Hippocampal formation (tissue), 2 donors: ENCODE results near the gene PHLPP1.
"Not testable (repeated sequence)": the region's sequence is repeated elsewhere in the genome, so short reads cannot be mapped to it uniquely, and the experiment has no call there.

Source experiments
- DNase-seq, 2 donors: peaks; one replicate each; lab custom pipeline; 2025; lab: John Stamatoyannopoulos, UW

PHLPP1 gene

DNA sequence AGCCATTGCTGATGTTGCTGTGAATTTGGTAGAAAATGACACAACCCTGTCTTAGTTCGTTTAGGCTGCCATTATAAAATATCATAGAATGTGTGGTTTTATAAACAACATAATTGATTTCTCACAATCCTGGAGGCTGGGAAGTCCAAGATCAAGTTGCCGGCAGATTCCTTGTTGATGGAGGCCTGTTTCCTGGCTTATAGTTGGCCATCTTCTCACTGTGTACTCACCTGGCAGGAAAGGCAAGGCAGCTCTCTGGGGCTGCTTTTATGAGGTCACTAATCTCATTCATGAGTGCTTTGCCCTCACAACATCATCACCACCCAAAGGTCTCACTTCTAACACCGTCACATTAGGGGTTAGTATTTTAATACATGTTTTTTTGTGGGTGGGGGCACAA, 58.4 kb downstream of the PHLPP1 start:
- no peak for DNase-seq

DNA sequence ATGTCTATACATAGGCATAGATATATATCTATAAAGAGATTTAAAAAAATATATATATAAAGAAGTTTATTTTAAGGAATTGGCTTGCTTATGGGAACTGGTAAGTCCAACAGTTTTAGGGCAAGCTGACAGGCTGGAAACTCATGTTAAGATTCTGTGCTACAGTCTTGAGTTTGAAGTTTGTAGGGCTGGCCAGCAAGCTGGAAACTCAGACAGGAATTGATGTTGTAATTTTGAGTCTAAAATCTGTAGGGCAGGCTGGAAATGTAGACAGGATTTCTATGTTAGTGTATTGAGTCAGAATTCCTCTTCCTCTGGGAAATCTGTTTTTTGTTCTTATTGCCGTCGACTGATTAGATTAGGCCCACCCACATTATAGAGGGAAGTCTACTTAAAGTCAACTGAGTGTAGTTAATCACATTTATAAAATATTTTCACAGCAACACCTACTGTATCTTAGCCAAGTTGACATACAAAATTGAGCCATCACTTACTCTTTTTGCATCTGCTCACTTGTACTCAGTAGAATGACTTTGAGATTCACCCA, 60.8 kb downstream of the PHLPP1 start:
- no peak for DNase-seq

DNA sequence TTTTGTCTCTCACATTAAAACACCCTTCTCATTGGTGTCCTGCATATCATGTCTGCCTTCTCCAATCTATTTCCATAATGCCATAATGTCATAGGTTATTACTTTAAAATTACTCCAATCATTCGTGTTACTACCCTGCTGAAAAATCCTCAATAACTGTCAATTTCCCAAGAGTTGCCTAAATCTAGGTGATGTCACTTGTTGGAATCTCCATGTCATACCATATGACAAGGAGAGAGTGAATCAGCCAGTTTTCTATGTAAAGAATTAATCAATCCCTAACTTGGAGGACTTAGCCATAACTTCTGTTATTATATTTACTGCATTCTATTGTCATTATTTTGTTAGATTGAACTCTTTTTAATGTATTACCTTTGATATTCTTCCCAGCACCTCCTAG, 62.5 kb downstream of the PHLPP1 start:
- no peak for DNase-seq

DNA sequence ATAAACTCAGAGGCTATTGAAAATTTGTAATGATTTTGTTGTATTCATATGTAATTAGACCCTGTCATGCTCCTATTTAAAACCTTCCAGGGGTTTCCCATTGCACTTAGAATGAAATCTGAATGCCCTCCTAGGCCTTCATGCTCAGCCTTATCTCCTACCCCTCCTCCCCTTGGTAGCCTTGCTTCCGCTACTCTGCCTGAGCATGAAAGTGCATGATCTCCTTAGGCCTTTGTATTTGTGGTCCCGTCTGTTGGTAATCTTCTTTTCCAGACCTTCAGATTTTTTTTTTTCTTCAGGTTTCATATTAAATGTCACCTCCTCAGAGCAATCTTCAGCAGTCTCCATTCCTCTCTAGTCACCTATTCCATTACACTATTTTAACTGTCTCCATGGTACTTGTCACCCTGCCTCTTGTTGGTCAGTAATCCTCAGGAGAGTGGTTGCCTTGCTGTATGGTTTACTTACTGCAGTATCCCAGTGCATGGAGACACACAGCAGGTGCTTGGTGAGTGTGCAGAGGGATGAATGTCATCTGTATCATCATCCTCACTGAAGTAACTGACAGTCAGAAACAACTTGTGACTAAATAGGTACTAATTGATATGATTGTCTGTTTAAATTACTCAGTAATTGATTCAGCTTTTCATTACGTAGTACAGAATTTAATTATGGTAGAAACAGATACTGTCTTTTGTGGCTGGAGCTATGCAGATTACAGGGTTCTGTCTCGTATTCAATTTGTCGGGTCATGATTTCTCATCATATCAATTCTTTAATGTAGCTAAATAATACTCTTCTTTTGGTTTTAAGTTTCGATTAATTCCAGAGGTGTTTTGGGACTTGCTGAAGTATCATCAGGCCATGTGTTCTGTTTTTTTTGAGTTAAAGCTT, 63.9 kb downstream of the PHLPP1 start:
- DNase-seq: no peak

DNA sequence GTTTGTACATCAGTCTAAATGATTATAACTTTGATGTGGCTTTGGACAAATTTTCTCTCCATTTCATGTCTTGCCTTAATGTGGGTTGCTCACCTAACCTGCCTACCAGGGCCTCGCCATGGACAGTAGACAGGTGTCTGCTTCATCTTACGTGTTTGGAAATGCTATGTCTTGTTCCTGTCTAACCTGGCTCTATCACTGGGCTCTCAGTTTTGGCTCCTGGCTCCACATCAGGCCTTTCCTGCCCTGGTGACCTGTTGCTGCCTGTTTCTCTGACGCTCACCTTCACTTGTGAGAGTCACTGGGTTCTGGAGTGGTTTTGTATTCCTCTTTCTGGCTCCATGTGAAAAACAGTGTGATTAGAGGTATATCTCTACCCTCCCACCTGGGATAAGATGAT, 65.9 kb downstream of the PHLPP1 start:
- DNase-seq: no peak

DNA sequence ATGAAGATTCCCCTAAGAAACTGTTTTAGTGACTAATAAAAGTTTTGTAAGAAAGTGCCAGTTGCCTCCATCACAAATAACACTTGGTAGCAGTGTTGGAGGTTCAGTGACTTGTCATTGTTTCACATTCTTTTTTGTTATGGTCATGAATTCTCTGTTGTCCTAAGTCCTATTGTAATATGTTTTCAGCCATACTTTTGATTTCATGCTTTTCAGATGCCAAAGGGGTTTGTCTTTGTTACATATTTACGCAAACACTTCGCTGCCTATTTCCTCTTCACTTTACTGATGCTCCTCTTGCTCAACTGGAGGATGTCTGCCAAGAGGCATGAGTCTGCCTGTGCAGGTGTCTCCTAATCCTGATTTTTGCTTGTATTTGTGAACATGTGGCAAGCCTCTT, 66.6 kb downstream of the PHLPP1 start:
- no peak for DNase-seq

DNA sequence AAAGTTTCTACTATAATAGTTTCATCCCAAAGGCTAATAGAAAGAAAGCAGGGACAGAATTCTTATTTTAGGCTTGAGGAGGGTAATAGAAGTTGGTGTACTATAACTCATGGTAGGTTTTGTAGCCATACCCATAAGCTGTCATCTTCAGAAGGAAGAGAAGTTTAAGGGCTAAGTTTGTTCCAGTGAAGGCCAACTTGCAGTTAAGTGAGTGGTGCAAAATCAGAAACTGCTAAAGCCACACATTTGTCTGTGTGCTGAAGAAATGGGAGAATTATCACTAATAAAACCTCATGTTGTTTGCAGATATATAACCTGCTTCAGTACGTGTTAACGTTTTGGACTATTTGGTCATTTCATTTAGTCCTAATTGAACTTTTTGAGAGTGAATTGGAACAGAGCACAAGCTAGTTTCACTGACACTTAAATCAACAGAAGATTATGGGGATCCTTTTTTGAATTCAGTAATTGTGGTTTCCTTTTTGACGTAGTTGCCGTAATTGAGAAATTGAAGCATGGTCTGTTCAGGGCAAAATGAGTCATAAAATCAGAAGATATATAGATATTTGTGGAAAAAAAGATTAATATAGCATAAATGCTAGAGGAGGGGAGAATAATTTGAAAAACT, 69.1 kb downstream of the PHLPP1 start:
- DNase-seq: no peak

DNA sequence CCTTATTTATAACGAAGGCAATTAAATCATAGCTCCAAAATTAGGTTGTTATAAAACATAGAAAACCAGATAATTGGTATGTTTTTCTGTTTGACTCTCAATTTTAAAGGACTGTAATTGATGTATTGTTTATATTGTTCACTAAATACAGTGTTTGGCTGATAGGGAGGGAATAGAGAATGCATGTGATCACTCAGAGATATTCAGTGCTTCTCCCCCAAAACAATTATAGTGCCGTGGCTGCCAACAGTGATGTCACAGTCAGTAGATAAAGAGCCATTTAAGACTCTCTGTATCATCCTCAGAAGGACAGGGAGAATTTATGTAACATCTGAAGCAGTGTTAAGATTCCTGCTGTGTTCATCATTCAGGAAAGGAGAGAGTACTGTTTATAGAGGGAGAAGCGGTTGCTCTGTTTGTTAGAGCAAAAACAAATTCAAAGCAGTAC, 69.6 kb downstream of the PHLPP1 start:
- DNase-seq: peak; percentile 40 to 85

DNA sequence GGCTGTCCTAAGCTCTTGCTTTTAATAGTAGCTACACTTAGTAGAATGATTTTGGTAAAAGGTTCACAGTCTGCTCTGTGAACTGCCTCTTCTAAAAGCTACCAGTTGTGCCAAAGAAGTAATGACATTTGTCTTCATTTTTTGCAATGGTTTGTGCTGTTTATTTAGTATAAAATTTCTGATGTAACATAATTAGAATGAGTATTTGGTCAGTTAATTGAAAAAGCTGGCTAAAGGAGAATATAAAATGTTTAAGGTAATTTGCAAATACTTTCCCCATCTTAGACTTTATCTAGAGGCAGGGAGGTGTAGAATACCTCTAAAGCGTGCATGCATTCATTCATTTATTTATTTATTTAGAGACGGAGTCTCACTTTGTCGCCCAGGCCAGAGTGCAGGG, 71.3 kb downstream of the PHLPP1 start:
- no peak for DNase-seq

DNA sequence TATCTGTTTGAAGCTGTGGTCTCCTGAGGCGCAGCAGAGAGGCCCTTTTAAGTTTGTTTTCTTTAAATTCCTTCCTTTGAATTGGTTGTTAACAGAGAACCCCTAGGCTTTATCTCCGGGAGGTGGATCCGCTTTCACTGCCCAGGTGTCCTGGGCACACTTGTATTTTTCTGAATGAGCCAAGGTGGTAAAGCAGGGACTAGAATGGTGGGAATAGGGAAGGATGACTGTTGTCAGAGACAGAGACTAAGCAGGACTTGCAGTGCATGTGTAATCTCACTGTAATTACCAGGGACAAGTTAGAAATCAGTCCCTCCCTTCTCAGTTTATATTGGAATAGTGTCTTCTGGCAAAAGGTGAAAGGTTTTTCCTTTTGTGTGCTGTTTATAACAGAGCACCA, 72.8 kb downstream of the PHLPP1 start:
- no peak for DNase-seq

DNA sequence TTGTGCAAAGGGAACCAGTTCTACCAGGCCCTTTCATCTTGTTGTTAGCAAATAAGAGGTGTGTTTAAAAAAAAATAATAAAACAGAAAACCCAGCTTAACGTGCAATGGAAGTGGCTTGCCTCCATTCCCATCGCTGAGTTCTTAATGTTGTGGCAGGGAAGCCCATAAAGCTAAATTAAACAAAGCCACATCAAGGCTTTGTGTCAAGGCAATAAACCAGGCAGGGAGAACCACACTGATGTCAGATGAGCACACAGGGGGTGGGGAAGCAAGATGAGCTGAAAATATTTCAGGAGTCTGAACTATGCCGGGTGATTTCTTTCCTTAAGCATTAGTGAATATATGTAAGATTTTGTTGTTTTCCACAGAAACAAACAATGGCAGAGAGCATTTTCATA, 73.5 kb downstream of the PHLPP1 start:
- DNase-seq: no peak

DNA sequence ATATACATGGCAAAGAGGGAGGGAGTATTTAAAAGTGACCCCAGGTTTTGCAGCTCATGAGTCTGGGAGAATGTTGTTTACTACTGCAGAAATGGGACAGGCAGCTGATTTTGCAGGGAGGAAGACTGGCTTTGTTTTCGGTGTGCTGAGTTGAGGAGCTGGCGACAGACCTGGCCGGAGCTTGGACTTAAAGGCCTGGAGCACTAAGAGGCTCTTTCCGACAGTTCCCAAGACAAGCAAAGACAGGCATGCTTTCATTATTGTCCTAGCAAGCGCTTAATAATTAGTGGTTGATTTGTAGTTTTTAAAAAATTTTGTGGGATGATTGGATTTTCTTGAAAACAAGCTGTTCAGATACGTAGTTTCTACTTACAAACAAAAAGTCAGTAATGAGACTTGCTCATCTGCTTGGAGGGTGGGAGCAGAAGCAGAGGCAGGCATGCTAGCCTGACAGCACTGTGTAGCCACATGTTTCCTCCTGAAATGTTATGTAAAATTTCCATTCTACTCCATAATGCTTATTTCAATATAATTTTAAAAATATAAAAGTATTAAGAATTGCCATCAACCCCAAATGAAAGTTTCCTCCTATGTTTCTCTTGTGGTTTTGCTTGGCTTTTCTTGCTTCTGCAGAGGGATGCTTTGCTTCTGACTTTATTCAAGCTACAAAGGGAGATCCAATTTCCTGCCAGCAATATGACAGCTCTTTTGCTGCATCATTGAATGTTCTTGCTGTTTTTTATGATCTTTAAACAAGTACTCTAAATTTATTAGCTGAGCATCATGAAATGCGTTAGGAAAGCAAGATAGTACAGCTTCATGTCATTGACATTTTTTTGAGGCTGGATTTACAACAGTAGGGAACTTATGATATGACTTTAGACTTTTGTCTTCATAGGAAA, 75.8 kb downstream of the PHLPP1 start:
- peak; percentile 22 to 61 for DNase-seq

DNA sequence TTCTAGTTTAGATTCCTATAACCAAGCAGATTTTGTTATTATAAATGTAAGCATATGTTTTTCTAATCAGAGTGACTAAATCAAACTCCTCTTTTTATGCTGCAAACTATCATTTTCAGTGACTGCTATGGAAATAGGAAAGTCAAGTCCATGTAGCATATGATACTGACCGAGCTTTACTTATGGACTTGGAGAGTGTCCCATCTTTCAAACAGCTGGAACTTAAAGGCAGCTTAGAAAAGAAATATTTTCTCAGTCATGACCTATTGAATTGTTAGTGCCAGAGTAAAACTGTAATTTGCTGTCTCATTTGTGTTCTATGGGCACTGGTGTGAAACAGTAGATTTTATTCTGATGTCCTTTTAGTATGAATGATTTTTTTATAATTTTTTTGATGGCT, 76.7 kb downstream of the PHLPP1 start:
- no peak for DNase-seq

DNA sequence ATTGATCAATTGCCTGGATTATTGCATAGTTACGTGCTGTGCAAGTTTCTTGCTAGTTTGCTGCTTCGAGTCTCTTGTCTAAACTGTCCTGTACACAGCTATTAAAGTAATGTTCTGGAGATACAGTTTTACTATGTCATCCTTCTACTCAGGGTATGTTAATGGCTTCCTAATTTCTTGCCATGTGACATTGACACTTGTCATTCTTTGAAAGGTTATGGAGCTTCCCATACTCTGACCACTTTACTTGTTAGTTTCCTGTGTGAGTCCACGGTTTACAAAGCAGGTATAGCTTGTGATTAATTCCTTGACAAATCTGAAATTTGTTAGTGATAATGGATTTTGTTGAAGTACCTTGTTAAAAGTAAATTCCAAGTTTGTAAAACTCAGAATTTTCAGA, 80.5 kb downstream of the PHLPP1 start:
- no peak for DNase-seq

DNA sequence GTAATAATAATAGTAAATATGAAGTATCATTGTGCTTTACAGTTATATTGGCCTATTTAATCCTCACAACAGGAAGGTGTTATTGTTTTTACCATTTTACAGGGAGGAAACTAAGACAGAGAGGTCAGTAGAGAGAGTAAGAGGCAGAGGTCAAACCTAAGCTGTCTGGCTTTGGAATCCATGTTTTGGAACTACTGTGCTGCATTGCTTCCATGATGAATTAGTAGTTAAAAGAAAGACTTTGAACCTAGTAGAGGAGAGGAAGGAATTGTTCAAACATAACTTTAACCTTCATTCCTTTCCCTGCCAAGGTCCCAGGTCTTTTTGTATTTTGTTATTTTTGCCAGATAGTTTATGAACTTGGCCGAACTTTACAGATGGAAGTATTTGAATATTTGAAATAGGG, 80.9 kb downstream of the PHLPP1 start:
- no peak for DNase-seq

DNA sequence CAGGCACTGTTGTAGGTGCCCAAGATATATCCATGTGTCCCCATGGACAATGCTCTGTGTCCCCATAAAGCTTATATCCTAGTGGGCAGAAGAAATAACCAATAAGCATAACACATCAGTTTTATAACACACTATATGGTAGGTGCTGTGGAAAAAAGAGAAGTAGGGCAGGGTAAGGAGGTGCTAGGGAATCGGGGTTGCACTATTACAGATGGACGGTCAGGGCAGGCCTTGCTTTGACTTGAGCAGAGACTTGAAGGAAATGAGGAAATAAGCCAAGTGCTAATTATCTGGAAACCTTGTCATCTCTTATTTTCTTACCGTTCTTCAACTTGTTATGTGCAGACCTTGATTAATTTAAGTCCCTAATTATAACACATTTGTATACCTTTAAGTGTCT, 82.0 kb downstream of the PHLPP1 start:
- DNase-seq: no peak

DNA sequence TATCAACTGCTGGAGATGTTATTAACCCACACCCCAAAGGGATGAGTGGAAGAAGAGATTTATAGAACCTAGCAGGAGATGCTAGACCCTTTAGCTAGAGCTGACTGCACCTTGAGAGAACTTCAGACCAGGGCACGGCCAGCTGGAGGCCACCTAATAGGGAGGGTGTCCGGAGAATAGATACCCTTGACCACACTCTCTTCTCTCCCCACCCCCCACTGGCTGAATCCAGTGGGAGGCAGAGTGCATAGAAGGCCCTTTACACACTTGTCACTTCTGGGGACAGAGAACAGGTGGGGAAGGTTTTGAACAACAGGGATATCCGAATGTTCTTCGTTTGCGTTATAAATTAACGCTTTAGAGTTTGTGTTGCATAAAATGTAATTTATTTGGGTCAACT, 84.6 kb downstream of the PHLPP1 start:
- no peak for DNase-seq

DNA sequence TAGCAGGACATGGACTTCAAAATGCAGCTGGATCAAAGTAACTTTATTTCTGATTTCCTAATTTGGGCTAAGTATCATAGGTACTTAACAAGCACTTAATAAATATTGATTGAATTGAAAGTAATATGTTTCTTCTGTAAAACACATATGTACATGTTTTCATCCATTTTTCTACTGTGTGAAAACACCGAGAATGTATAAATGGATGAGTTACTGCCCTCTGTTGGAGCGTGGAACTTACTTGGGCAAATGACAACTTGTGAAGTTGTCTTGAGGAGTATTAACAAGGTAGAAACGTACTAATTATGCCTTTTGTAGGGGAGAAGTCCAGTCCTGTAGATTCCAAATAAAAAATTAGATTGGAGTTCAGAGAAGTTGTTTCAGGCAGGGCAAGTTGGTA, 87.2 kb downstream of the PHLPP1 start:
- DNase-seq: no peak

DNA sequence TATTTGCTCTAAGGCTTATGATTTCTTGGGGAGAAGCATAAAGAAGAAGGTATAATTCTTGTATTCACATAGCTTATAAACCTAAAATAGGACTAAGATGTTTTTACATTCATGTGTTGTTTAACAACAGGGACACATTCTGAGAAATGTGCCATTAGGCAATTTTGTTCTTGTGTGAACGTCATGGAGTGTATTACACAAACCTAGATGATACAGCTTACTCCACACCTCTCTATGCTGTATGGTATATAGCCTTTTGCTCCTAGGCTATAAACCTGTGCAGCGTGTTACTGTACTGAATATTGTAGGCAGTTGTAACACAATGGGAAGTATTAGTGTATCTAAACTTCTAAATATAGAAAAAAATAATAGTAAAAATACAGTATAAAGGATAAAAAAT, 92.1 kb downstream of the PHLPP1 start:
- DNase-seq: no peak

DNA sequence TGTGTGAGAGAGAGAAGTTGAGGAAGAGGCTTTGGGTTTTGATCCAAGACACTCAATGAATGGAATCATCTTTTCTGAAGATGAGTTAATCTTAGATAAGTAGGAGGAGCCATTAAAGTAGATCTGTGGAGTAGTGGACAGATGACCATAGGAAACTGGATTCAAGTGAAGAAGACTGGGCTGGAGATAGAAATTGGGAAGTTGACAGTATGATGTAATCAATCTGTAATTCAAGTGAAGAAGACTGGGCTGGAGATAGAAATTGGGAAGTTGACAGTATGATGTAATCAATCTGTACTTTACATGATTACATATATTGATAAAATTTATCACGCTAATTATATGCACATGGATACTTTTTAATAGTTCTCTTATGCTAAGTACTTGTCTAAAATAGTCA, 92.8 kb downstream of the PHLPP1 start:
- no peak for DNase-seq

DNA sequence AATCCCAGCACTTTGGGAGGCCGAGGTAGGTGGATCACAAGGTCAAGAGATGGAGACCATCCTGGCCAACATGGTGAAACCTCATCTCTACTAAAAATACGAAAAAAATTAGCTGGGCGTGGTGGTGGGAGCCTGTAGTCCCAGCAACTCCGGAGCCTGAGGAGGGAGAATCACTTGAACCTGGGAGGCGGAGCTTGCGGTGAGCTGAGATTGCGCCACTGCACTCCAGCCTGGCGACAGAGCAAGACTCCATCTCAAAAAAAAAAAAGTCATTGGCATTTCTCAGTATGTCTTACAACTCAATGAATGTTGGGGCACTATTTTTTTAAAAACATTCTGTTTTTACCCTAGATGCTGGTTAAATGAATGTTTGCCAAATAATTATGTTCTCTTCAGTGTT, 94.1 kb downstream of the PHLPP1 start:
- not testable (repeated sequence) for DNase-seq

DNA sequence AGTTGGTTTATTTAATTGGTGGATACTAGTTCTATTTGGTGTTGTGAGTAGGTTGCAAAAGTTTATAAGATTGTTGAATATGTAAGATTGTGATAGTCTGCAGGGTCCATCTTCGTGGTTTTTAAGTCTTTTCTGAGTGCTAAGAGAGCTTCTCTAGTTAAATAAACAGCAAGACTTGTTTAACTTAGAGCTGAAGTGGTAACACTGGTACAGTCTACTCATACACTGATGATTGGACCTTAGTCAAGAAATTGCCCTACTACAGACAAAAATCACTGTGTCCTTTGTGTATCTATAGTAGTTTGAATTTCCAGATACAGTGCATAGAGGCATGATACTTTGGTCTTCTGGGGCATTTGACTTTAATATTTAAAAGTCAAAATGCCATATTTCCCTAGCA, 94.6 kb downstream of the PHLPP1 start:
- DNase-seq: no peak
